ENCODE data around the gene VPREB1.
A peak's percentile ranks its signal among the peaks of the same experiment; 100 is the strongest.

Gene VPREB1

GRCh38 chr22:22235558-22235957 is 9.0 kb upstream of the VPREB1 start:
- TF ChIP-seq CTCF (IDR thresholded peaks at IDR 0.05; ENCODE audit: low read depth, low read length, missing control alignments), result peak; percentile 27
- in situ Hi-C loops (cut with HindIII; ENCODE audit: low sequenced_read_pairs), result no loop called here
- DNase-seq (ENCODE audit: low read depth), result no peak
- H3K4me3 ChIP-seq (ENCODE audit: low read depth, low read length), result no peak overlapping the region

GRCh38 chr22:22237521-22237920 is 7.1 kb upstream of the VPREB1 start:
- no peak for DNase-seq (ENCODE audit: low read depth)
- in situ Hi-C loops (cut with HindIII; ENCODE audit: low sequenced_read_pairs), result no loop called here
- no peak overlapping the region for H3K4me3 ChIP-seq (ENCODE audit: low read depth, low read length)
- no peak for TF ChIP-seq CTCF (IDR thresholded peaks at IDR 0.05; ENCODE audit: low read depth, low read length, missing control alignments)

DNA sequence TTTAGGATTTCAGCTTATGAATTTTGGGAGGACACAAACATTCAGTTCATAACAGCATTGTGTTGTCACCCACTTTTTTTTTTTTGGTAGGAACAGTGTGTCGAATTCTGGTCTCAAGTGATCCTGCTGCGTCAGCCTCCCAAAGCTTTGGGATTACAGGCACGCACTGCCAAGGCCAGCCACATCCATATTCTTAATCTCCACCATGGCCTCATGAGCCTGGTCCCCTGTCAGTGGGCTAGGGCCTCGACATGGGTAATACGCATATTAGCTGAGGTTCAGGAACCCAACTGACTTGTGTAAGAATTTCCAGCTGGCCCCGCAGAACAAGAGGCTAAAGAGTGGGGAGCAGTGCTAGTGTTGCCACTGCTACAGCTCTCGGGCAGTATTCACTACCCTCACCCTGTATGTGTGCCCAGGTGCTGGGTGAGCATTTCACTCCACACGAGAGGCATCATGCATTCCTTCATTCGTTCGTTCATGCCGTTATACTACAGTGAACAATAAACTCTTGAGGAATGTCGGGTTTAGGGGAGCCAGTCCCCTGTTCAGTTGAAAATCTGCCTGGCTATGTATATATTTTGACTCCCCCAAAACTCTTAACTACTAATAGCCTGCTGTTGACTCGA is 5.2 kb upstream of the VPREB1 start:
- in situ Hi-C loops (cut with HindIII; ENCODE audit: low sequenced_read_pairs), result no loop called here
- no peak overlapping the region for H3K4me3 ChIP-seq (ENCODE audit: low read depth, low read length)
- DNase-seq (ENCODE audit: low read depth), result no peak
- TF ChIP-seq CTCF (IDR thresholded peaks at IDR 0.05; ENCODE audit: low read depth, low read length, missing control alignments), result no peak

- H3K4me3 ChIP-seq (ENCODE audit: low read depth, low read length), result no peak overlapping the region
- TF ChIP-seq CTCF (IDR thresholded peaks at IDR 0.05; ENCODE audit: low read depth, low read length, missing control alignments), result no peak
- DNase-seq (ENCODE audit: low read depth), result no peak
- in situ Hi-C loops (cut with HindIII; ENCODE audit: low sequenced_read_pairs), result no loop called here
Measured at GRCh38 chr22:22241554-22241898, 3.1 kb upstream of the VPREB1 start.

DNA sequence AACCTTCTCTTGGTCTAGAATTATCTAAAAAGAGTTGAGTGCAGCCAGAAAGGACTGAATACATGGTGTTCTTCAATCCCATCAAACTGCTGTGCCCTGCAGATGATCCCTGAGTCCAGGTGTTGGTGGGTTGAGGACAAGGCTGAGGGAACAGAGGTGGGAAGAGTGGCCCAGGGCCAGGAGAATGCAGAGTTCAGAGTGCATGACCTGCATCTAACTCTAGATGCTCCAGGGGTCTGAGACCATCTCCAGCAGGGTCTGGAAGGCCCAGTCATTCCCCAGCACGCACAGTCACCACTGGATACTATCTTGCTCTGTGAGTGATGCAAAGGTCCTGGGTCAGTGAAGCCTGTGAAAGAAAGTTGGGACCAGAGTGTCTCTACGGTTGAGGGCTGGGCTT is 2.1 kb upstream of the VPREB1 start:
- no peak for DNase-seq (ENCODE audit: low read depth)
- in situ Hi-C loops (cut with HindIII; ENCODE audit: low sequenced_read_pairs), result no loop called here

DNA sequence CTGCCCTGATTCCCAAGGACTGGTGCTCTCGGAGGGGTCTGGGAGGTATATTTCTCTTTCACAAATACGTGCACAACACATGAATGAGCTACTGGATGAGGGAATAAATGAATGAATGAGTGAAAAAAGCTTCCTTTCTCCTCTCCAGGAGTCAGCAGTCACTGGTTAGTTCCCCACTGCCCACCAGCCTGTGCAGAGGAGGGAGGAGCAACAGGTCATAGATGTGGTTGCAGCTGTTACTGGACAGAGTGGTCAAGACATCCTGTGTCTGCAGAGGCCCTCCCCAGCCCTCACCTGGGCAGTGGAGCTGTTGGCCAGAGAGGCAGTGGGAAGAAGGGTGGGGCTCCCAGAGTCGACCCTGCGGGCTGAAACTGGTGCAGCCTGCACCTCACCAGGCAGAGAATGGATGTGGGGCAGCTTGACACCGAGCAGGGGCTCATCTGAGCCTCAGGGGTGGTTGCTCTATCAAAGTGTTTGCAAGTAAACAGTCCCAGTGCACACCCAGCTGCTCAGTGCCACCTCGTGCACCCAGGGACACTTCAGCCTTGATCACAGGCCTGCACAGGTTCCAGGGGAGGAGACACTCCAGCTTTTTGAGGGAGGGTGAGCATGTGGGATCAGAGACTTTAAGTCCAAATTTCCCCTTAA is 1.4 kb upstream of the VPREB1 start:
- DNase-seq (ENCODE audit: low read depth), result no peak
- in situ Hi-C loops (cut with HindIII; ENCODE audit: low sequenced_read_pairs), result no loop called here
- no peak for TF ChIP-seq CTCF (IDR thresholded peaks at IDR 0.05; ENCODE audit: low read depth, low read length, missing control alignments)
- H3K4me3 ChIP-seq (ENCODE audit: low read depth, low read length), result no peak overlapping the region

More for the DNA sequence above, 2.1 kb upstream of the VPREB1 start:
- TF ChIP-seq CTCF (IDR thresholded peaks at IDR 0.05; ENCODE audit: low read depth, low read length, missing control alignments), result no peak
- no peak overlapping the region for H3K4me3 ChIP-seq (ENCODE audit: low read depth, low read length)
